Pancreas (tissue), 10 donors: Measurements from ENCODE around the gene PDF. TPM values are rescaled to one million over a fixed set of nuclear protein-coding genes. Genes with fewer than 3 reads are reported as not detected.

Experiments
- ATAC-seq, 4 donors: fragments of 200-7000 bp; cut with Tn5 transposase; one replicate each; pipeline versions ENCODE4 v1.8.0 to v1.9.1; 2020; ENCODE audit warnings: mild to moderate bottlenecking in 4 of 4, moderate library complexity in 4 of 4
- DNase-seq, 6 donors: peaks; one replicate each; pipeline ENCODE4 v3.0.0-alpha.2; 2020
- FAIRE-seq: peaks from 2 replicates; lab custom pipeline; 2012; peaks lifted over from hg19 to GRCh38; lab: Jason Lieb, UNC
- H3K27ac ChIP-seq, 4 donors: fragments of 200-600 bp; sonication (generic); 1 replicate in 3 of 4; 2 replicates in 1 of 4; pipeline versions ENCODE4 v1.5.0 to v1.8.0; 2020
- H3K27me3 ChIP-seq, 4 donors: fragments of 200-600 bp; one replicate each; pipeline ENCODE4 v1.8.0; 2021
- H3K36me3 ChIP-seq, 3 donors: fragments of 200-600 bp; sonication (generic) in 1 of 3; one replicate each; pipeline versions ENCODE4 v1.5.0 to v1.8.0; 2020 to 2021
- H3K4me1 ChIP-seq, 3 donors: fragments of 200-600 bp; one replicate each; pipeline ENCODE4 v1.8.0; 2021
- H3K4me3 ChIP-seq, 4 donors: fragments of 200-600 bp; sonication (generic) in 2 of 4; one replicate each; pipeline versions ENCODE4 v1.5.0 to v1.8.0; 2020 to 2021
- H3K9me3 ChIP-seq, 4 donors: fragments of 200-600 bp; one replicate each; pipeline ENCODE4 v1.8.0; 2021
- WGBS, 2 donors: extraction: QIAGEN DNeasy Blood & Tissue Kit; methylation state at CpG; one replicate each; pipeline ENCODE4 v1.1.7; 2013; 5-methylcytosine and 5-hydroxymethylcytosine counted together
- intact Hi-C, 3 donors: fragments of 100-400 bp; cut with DNase I; formaldehyde crosslinking; loops; one replicate each; pipeline versions ENCODE4 v1.11.1 to v1.14.2; 2022
- polyA plus RNA-seq, 2 donors: library from polyadenylated mRNA; stranded (reverse); fragments of 200-250 nt; gene quantifications; one replicate each; pipeline ENCODE4 v1.2.3, GENCODE V29; 2013
- total RNA-seq, 6 donors: library from RNA; stranded (reverse); fragmentation: NEBNext Ultra II Directional in 4 of 6; extraction: Animal tissue kit (Norgen Biotek cat#: 25700) in 4 of 6; gene quantifications; one replicate each; pipeline versions ENCODE4 v1.2.1 to v1.2.4, GENCODE V29; 2021 to 2023
- TF ChIP-seq, protein P1 (sequence below), 4 donors: fragments of 200-600 bp; sonication (generic) in 3 of 4; IDR thresholded peaks; one replicate each; pipeline versions ENCODE4 v1.5.0 to v1.8.0; 2021; ENCODE audit warnings: antibody characterized with exemption in 4 of 4
- donor health status: healthy with polysubstance abuse.
- donor health status: DM: no; HTN: no; CAD: no; lungs with moderate emphysema.
- donor health status: DM: no; HTN: no; CAD: no.
- donor health status: control.
- donor health status: control.
- donor health status: Bipolar disorder and iron deficiency.
- donor health status: DM: yes; HTN: yes; CAD: no.
- donor health status: DM: no; HTN: no; CAD: no.
- donor health status: DM: no; HTN: no; CAD: no.
- donor health status: DM: yes; HTN: yes; CAD: no.

PDF gene
- total and polyA plus RNA-seq, 8 donors: 2.2 to 14.0 (median 6.3) TPM

DNA sequence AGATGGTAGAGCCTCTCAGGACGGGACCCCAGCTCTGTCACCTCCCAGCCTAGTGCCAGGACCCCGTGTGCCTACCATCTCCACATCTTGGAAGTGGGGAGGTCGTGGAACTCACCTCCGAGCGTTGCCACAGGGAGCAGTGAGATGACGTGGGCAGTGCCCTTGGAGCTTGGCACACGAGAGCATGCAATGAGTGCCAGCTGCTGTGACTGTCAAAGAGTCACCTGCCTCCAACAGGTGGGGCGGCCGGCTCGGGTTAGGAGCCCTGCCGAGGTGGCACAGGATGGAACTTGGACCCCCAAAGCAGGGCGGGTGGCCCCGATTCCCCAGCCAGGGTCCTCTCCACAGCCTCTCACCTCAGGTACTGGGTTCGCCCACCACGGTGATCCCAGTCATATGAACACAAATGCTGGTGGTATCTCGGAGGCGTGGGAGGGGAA is 13.8 kb downstream of the PDF start:
- TF ChIP-seq, protein P1, sequence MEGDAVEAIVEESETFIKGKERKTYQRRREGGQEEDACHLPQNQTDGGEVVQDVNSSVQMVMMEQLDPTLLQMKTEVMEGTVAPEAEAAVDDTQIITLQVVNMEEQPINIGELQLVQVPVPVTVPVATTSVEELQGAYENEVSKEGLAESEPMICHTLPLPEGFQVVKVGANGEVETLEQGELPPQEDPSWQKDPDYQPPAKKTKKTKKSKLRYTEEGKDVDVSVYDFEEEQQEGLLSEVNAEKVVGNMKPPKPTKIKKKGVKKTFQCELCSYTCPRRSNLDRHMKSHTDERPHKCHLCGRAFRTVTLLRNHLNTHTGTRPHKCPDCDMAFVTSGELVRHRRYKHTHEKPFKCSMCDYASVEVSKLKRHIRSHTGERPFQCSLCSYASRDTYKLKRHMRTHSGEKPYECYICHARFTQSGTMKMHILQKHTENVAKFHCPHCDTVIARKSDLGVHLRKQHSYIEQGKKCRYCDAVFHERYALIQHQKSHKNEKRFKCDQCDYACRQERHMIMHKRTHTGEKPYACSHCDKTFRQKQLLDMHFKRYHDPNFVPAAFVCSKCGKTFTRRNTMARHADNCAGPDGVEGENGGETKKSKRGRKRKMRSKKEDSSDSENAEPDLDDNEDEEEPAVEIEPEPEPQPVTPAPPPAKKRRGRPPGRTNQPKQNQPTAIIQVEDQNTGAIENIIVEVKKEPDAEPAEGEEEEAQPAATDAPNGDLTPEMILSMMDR (IDR thresholded peaks at IDR 0.05): no peak
- 51 to 58% methylated on average over 17 of the region's 17 CpGs for WGBS, 2 donors
- Histone ChIP-seq H3K4me3 (no peak overlapping the region), H3K27me3 (no peaks in the 10 kb centered on the region), H3K4me1 (peaks cover 19 to 32% (median 27%) of the 10 kb centered on the region in 3 donors), H3K9me3 (no peaks in the 10 kb centered on the region), H3K36me3 (peaks cover 9 to 42% (median 28%) of the 10 kb centered on the region in 3 donors), H3K27ac (peak overlapping the region; percentile 21 to 87 (median 70))
- DNase-seq: peak; percentile 59 to 92 (median 88)
- peak; percentile 77 to 83 (median 80) for ATAC-seq
- no peak for FAIRE-seq
- intact Hi-C loops: no loop called here

GRCh38 chr16:69315486-69316311 is 14.7 kb downstream of the PDF start:
- FAIRE-seq: no peak
- peak in 4 of 6 donors; percentile 56 to 78 (median 74) for DNase-seq
- 62 to 69% methylated on average over 30 of the region's 30 CpGs for WGBS, 2 donors
- Histone ChIP-seq H3K4me3 (no peak overlapping the region), H3K27me3 (no peaks in the 10 kb centered on the region), H3K27ac (peak overlapping the region; percentile 21 to 87 (median 70)), H3K36me3 (peaks cover 5 to 33% (median 19%) of the 10 kb centered on the region in 3 donors), H3K9me3 (no peaks in the 10 kb centered on the region), H3K4me1 (peaks cover 19 to 32% (median 27%) of the 10 kb centered on the region in 3 donors)
- TF ChIP-seq, protein P1 (IDR thresholded peaks at IDR 0.05): no peak
- peak in 3 of 4 donors; percentile 12 to 22 (median 14) for ATAC-seq
- intact Hi-C loops: no loop called here

- FAIRE-seq (no peak), ATAC-seq (no peak), DNase-seq (peak in 2 of 6 donors; percentile 24 to 30)
- Histone ChIP-seq H3K4me1 (peaks cover 19 to 32% (median 27%) of the 10 kb centered on the region in 3 donors), H3K4me3 (no peak overlapping the region), H3K9me3 (no peaks in the 10 kb centered on the region), H3K27ac (no peak overlapping the region), H3K36me3 (peaks cover 1 to 21% (median 7%) of the 10 kb centered on the region in 3 donors), H3K27me3 (no peaks in the 10 kb centered on the region)
- TF ChIP-seq, protein P1 (IDR thresholded peaks at IDR 0.05): no peak
- intact Hi-C loops: no loop called here
- WGBS, 2 donors: 49 to 54% methylated on average over 11 of the region's 11 CpGs
Measured at GRCh38 chr16:69314534-69314933, 15.9 kb downstream of the PDF start.

DNA sequence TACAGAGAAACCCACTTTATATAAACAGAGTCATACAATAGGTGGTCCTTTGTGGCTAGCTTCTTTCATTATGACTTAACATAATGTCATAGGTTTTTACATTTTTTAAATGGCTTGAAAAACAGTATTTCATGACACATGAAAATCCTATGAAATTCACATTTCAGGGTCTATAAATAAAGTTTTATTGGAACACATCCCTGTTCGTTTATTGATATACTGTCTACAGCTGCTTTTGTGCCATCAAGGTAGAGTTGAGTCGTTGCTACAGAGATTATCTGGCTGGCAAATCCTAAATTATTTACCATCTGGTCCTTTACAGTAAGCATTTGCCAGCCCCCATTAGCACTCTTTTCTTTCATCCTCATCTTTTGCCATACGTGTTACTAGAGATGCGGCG is 16.9 kb downstream of the PDF start:
- Histone ChIP-seq H3K9me3 (no peaks in the 10 kb centered on the region), H3K4me1 (peaks cover 19 to 32% (median 23%) of the 10 kb centered on the region in 3 donors), H3K27ac (no peak overlapping the region), H3K27me3 (no peaks in the 10 kb centered on the region), H3K4me3 (no peak overlapping the region), H3K36me3 (peaks cover 0 to 11% (median 0%) of the 10 kb centered on the region in 3 donors)
- WGBS, 2 donors: 87 to 93% methylated on average over 5 of the region's 5 CpGs
- FAIRE-seq (no peak), ATAC-seq (no peak), DNase-seq (no peak)
- TF ChIP-seq, protein P1 (IDR thresholded peaks at IDR 0.05): no peak
- intact Hi-C loops: no loop called here
